NCI-H1417 treated with DMSO at 0.1 percent for 48 hours (cell line): ENCODE measurements around the gene PPP1R1B.
"Not testable (repeated sequence)": the region's sequence is repeated elsewhere in the genome, so short reads cannot be mapped to it uniquely, and the experiment has no call there.

ENCODE experiments used
- DNase-seq: peaks from one replicate; lab custom pipeline; 2025; lab: John Stamatoyannopoulos, UW

Gene PPP1R1B

GRCh38 chr17:39626171-39627046 lies at the start of gene PPP1R1B:
TSS of gene PPP1R1B (plus strand) at chr17:39626952. CDS start at chr17:39627393, 441 bp downstream.
- DNase-seq = no peak

DNA sequence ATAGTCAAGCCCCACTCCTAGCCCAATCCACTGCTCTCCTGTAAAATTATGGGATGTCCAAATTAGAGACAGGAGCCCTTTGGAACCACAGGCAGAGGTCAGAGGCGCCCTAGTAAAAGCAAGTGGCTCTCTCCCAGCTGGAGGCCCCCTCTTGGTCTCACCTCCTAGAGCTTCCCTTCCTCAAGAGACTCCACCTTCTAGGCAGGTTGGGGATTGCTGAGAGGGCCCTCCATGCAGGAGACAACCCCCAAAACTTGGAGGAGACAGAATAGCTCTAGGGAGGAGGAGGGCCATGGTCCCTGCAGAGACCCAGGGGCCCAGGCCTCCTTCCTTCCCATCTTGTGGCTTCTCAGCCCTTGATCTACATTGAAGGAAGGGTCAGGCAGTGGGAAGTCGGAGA lies 48.5 kb upstream of the PPP1R1B start:
- no peak for DNase-seq

GRCh38 chr17:39579318-39580081 lies 47.3 kb upstream of the PPP1R1B start:
- no peak for DNase-seq

GRCh38 chr17:39580082-39580468 lies 46.7 kb upstream of the PPP1R1B start:
- DNase-seq = no peak

DNA sequence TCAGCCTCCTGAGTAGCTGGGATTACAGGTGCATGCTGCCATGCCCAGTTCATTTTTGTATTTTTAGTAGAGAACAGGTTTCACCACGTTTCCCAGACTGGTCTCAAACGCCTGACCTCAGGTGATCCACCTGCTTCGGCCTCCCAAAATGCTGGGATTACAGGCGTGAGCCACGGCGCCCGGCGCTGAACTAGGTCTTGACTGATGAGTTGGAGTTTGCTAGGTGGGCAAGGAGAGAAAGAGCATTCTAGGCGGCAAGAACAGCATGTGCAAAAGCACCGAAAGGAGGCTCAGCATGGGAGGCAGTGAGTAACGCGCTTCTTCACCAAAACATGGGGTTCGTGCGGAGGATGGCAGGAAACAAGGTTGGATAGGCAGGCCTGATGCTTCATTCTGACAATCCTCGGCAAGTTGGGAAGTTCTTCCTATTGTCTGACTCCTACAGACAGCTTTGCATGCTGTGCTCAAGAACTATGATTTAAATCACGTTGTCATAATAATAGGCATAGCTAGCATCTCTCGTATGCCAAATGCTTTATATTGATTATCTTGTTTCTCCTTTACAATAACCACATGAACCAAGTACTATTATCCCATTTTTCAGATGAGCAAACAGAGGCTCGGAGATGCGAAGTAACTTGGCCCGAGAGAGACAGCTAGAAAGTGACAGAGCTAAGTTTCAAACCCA lies 45.5 kb upstream of the PPP1R1B start:
- DNase-seq = no peak

- no peak for DNase-seq
Observed at GRCh38 chr17:39581759-39582085, 45.0 kb upstream of the PPP1R1B start.

DNA sequence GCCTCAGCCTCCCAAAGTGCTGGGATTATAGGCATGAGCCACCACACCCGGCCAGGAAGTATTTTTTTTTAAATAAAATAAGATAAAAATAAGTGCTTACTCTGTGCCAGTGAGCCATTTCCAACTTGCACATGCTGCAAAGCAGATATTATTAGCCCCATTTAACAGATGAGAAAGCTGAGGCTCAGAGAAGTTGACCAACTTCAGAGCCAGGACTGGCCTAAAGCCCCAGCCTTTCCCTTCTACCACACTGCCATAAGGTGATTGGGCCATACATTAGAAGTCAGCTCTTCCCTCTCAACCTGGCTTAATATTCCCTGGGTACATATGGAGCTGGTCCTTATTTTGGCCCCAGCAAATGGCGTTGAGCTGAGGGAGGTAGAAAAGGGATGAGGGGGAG lies 44.1 kb upstream of the PPP1R1B start:
- no peak for DNase-seq

DNA sequence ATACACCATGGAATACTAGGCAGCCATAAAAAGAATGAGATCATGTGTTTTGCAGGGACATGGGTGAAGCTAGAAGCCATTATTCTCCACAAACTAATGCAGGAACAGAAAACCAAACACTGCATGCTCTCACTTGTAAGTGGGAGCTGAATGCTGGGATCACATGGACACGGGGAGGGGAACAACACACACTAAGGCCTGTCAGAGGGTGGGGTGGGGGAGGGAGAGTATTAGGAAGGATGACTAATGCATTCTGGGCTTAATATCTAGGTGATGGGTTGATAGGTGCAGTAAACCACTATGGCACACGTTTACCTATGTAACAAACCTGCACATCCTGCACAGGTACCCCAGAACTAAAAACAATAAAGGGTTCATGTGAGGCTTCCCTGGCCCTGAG lies 36.6 kb upstream of the PPP1R1B start:
- DNase-seq = not testable (repeated sequence)

DNA sequence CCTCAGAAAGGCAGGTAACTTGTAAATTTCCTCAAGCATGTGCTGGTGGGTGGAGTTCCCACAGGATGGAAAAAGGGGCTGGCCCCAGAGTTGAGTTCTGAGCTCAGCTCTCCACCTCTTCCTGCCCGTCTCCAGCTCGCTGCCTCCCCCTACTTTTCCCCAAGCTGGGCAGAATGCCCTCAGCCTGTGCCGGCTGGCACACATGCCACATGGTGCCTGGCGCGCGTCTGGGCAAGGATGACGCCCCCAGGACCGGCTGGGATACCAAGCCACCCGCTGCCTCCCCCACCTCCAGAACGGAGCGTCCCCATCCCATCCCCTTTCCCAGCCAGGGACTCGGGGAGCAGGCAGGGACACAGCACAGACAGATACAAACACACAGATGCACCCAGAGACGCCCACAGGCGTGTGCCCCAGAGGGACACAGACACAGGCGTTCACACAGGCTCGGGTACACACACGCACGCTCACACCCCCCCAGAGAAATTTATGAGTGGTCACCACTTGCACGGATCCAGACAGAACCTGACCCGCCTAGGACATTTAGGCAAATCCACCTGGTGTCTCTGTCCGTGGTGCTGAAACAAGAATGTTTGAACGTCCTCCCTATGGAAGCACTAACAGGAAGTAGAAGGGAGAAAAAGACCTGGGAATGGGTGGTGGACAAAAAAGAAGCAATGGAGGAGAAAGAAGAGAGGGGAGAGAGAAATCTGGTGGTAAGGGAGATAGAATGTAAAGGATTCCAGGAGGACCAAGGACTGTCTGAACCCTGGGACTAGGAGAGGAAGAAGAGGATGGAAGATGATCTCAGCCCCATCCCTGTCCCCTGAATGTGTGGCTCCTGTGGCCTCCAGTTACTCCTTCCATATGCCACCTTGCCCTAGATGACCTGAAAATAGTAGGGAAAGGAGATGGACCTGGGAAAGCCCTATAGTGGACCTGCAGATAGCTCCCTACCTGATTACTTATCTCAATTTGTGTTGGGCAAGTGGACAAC lies 34.5 kb upstream of the PPP1R1B start:
- DNase-seq = no peak

DNA sequence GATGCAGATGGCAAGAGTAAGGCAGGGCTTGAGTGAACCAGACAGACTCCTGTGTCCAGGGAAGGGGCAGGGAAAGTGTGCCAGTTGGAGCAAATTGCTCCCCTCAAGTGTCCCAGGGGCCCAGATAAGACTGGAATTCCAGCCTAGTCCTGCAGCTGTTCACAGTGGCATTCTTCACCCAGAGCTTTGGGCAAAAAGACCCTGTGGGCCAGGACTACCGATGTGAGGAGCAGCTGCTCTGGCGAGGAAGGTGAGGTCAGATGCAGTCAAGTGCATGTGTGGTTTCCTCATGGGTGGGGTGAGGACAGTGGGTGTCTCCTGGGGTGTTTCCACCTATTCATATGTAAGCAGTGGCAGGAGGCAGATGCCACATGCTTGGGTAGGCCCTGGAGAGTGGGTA lies 33.4 kb upstream of the PPP1R1B start:
- DNase-seq = no peak

- DNase-seq = no peak
Observed at GRCh38 chr17:39595294-39595693, 31.5 kb upstream of the PPP1R1B start.

DNA sequence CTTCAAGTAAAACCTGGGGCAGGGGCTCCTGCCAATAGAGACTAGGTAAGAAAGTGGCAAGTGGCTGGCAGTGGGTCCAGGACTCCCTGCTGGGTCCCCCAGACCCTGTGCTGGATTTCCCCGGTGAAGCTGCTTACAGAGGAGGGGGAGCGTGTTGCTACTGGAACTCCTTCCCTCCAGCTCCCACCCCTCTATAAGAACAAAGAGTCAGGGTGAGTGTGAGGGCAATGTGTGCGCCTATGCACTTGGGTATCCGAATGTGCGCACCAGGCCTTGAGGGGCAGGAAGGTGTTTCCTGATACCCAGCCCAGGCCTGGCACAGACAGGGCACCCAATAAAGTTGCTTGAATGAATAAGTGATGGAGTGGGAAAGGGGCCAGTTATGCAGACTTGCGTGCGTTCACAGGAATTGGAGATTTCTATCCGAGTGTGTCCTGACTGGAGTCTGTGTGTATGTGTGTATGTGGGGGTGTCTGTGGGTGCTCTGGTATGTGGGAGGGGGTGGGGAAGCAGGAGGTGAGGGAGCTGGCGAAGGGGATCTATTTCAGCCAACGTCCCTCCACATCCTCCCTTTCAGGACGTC lies 30.7 kb upstream of the PPP1R1B start:
- no peak for DNase-seq

DNA sequence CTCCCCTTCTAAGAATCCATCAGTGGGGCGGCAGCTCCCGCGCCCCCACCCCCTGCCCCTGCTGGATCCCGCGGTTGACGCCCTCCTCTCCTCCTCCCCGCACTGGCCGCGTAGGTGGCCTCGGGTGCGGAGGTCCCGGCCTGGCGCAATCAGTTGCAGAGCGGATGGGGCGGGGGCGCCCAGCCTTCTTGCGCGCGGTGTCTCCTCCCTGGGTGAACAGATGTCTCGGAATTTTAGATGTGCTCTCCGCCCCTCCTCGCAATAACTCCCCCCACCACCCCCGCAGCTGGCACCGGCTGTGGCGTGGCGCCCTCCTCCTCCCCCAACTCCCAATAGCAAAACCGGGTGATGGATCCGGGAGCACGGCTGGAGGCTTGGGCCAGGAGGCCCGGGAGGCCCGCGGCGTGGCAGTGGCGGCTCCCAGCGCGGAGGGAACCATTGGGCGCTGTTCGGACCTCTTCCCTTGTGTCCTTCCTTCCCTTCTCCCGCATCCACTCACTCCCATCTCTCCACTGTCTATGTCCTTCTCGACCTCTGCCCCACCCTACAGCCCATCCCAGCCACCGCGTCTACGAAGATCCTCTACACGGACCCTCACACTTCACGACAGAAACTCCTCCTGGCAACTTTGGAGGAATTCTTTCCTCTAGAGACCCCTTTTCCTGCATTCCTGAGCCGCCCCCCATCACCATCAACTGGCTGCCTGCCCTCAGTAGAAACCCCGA lies 30.0 kb upstream of the PPP1R1B start:
- DNase-seq = no peak

DNA sequence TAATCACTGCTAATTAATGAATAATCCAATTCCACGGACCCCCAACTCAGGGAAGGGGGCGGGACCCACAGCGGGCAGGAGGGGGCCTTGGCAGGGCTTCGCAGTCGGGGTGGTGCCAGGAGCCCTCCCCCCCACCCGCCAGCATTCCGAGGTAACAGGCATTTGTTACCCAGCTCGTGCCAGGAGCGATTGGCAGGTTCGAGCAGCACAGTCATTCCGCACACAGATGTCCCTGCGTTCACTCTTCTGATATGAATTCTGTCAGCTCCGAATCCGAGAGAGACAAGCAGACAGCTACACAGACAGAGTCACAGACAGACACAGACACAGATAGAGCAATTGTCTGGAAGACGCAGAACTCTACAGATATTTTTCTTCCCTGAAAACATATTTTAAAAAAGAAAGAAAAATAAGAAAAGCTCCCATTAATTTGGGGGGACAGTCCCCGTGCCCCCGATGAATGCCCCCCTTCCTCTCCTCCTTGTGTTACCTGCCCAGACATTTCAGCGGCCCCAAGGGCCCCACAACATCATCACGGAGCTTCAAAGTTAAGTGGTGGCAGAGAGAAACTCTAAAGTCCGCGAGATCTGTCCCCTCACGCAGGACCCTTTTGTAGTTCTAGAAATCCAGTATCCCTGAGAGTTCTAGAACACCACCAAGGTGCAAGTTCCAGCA lies 29.2 kb upstream of the PPP1R1B start:
- DNase-seq = no peak

DNA sequence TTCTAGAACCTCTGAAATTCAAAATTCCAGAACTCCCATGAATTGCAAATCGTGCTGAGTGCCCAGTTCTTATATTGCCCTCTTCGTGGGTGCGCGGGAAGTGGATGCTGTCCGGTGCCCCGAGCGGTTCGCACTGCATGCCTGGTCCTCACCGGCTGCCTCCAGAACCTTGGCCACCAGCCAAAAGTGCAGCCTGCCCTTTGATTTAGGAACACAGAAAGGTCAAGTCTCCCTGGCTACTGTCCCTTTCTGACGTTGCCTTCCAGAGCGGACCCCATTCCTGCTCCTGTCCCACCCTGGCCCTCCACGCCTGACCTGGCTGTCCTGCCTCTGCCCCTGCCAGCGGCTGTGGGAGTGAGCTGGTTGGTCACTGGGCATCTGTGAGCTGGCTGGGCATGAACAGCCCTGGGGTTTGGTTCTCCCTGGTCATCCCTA lies 28.7 kb upstream of the PPP1R1B start:
- DNase-seq = no peak

DNA sequence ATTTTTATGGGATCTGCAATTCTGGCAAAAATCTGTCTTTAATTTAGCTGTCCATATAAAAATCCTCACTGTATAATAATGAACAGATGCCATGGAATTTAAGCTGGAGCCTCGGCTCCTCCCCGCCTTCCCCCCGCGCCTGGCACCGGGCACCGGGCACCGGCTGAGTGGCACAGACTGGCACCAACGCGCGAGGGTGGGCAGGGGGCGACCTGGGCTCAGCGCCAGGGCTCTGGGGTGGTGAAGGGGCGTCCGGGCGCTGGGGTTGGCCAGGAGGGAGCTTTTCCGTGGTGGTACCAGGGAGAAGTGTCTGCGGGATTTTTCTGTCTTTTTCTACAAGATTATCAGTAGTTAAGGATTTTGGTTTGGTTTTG lies 28.1 kb upstream of the PPP1R1B start:
- DNase-seq = no peak

DNA sequence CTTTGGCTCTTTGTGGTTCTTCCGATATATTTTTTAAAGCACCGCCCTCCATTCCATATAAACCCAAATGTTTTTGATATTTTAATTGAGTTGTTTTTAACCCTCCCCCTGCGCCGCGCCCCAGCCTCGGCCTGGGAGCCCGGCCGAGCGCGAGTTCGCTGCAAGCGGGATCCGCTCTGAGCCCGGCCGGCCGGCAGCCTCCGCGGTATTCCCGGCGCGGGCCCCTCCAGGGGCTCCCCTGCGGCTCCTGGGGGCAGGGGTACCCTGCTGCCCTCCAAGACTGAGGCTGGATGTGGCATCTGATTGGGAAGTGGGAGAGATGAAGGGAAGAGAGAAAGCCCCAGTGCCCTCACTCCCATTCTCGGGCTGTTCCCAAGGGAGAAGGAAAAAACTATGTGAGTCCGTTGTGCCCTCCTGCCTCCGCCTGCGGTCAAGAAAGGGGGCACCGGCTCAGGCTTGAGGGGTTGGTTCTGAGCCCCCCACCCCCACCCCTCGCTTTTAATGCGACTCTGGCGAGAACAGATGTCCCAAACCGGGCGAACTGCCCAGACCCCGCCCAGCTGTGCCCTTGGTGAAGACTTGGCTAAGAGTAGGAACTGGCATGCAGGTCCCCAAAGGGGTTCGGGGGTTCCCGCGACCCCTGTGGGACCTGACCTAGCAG lies 27.6 kb upstream of the PPP1R1B start:
- DNase-seq = no peak

- no peak for DNase-seq
Observed at GRCh38 chr17:39599665-39600231, 27.0 kb upstream of the PPP1R1B start.
